Heart right ventricle (tissue), 16 donors: ENCODE measurements around the gene GALNTL6. TPM values are rescaled to one million over a fixed set of nuclear protein-coding genes. Genes with fewer than 3 reads are reported as not detected.

Source experiments
- ATAC-seq, 8 donors: fragments of 200-7000 bp; cut with Tn5 transposase; one replicate each; pipeline ENCODE4 v1.9.1; 2020; ENCODE audit warnings: mild to moderate bottlenecking in 8 of 8, moderate library complexity in 8 of 8, moderate number of reproducible peaks in 1 of 8
- DNase-seq, 2 donors: peaks; one replicate each; pipeline ENCODE4 v3.0.0-alpha.2; 2020
- H3K27ac ChIP-seq, 10 donors: fragments of 200-600 bp; sonication (generic) in 2 of 10; one replicate each; pipeline versions ENCODE4 v1.5.0 to v1.8.0; 2020 to 2022; ENCODE audit warnings: mild to moderate bottlenecking in 3 of 10
- H3K27me3 ChIP-seq, 7 donors: fragments of 200-600 bp; one replicate each; pipeline ENCODE4 v1.8.0; 2021 to 2022; ENCODE audit warnings: mild to moderate bottlenecking in 2 of 7
- H3K36me3 ChIP-seq, 9 donors: fragments of 200-600 bp; sonication (generic) in 1 of 9; one replicate each; pipeline versions ENCODE4 v1.5.0 to v1.8.0; 2020 to 2022; ENCODE audit warnings: mild to moderate bottlenecking in 2 of 9
- H3K4me1 ChIP-seq, 9 donors: fragments of 200-600 bp; sonication (generic) in 1 of 9; one replicate each; pipeline versions ENCODE4 v1.5.0 to v1.8.0; 2020 to 2022; ENCODE audit warnings: mild to moderate bottlenecking in 4 of 9
- H3K4me3 ChIP-seq, 10 donors: fragments of 200-600 bp; sonication (generic) in 2 of 10; one replicate each; pipeline versions ENCODE4 v1.5.0 to v1.8.0; 2020 to 2022; ENCODE audit warnings: mild to moderate bottlenecking in 7 of 10, moderate library complexity in 2 of 10
- H3K9me3 ChIP-seq, 11 donors: fragments of 200-600 bp in 10 of 11; sonication (generic) in 2 of 11; one replicate each; pipeline versions ENCODE4 v1.5.0 to v1.8.0; 2013 to 2022; ENCODE audit warnings: mild to moderate bottlenecking in 2 of 11, control low read depth in 1 of 11, moderate library complexity in 1 of 11
- WGBS, 2 donors: extraction: QIAGEN DNeasy Blood & Tissue Kit; methylation state at CpG; one replicate each; pipeline ENCODE4 v1.1.7; 2013; ENCODE audit warnings: inconsistent platforms in 1 of 2; 5-methylcytosine and 5-hydroxymethylcytosine counted together
- intact Hi-C, 10 donors: fragments of 100-400 bp; cut with DNase I; formaldehyde crosslinking; loops; one replicate each; pipeline versions ENCODE4 v1.11.1 to v1.14.2; 2022
- polyA plus RNA-seq, 2 donors: library from polyadenylated mRNA; stranded (reverse); fragments of 200-250 nt; gene quantifications; one replicate each; pipeline ENCODE4 v1.2.3, GENCODE V29; 2013
- total RNA-seq, 10 donors: library from RNA; stranded (reverse); fragmentation: NEBNext Ultra II Directional in 3 of 10; extraction: Animal tissue kit (Norgen Biotek cat#: 25700) in 3 of 10; gene quantifications; one replicate each; pipeline versions ENCODE4 v1.2.1 to v1.2.4, GENCODE V29; 2021 to 2023
- TF ChIP-seq, protein P1 (sequence below), 9 donors: fragments of 200-600 bp; sonication (generic) in 2 of 9; IDR thresholded peaks; one replicate each; pipeline versions ENCODE4 v1.5.0 to v1.8.0; 2021 to 2022; ENCODE audit warnings: antibody characterized with exemption in 9 of 9, mild to moderate bottlenecking in 5 of 9, moderate library complexity in 1 of 9
- donor health status: Arrhythmogenic right ventricular cardiomyopathy.
- donor health status: ischemic (EF 13 %, LVEDD 7.1; RV severe dilation, severe dysfunction).
- donor health status: healthy with polysubstance abuse.
- donor health status: DM: no; HTN: yes; CAD: no.
- donor health status: DM: no; HTN: no; CAD: no.
- donor health status: ischemic (EF 25% LVEDD 6.9; RV normal size, moderate dysfunction).
- donor health status: ischemic (EF 25% LVEDD 5.7; RV mildly dilated, moderate dysfunction).
- donor health status: healthy.
- donor health status: DM: yes; HTN: yes; CAD: no.
- donor health status: Ischemic cardiomyopathy.
- donor health status: ischemic (EF 35%, LVEDD 5.7; RV mildly dilated, moderate dysfunction).
- donor health status: nonischemic (EF 11% LVEDD 7.7; RV severe dilation, severe dysfunction).
- donor health status: DM: yes; HTN: yes; CAD: no.
- donor health status: PGD.
- donor health status: ischemic (EF 29% LVEDD 5.4; RV normal size, mild dysfunction).
- donor health status: nonischemic (EF 23%, LVEDD 6.1; RV moderate dilation, normal function).

The GALNTL6 gene
- total and polyA plus RNA-seq, 12 donors: 0.14 to 2.6 (median 0.49) TPM; not detected in 6

DNA sequence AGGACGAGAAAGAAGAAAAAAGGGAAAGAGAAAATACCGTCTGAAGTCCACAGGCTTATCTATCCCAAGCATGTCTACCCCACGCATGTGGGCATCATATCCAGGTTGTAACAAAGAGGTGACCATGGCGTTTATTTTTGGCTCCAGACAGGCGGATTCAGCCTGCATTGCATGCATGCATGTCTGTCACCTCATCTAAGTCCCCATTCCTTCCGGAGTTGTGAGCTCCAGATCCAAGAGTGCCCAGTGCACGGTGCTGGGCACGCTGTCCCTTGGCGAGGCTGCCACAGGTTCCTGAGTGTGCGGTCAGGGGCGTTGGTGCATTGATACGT lies 905 bp upstream of the GALNTL6 start:
- Histone ChIP-seq H3K27me3 (peaks cover 0 to 46% (median 38%) of the 10 kb centered on the region in 7 donors), H3K36me3 (no peaks in the 10 kb centered on the region), H3K4me1 (peaks cover 0 to 15% (median 4%) of the 10 kb centered on the region in 9 donors), H3K4me3 (peak overlapping the region in 8 of 10 donors; percentile 28 to 44 (median 42)), H3K27ac (no peak overlapping the region), H3K9me3 (no peaks in the 10 kb centered on the region)
- ATAC-seq: peak in 1 of 8 donors; percentile 30
- intact Hi-C loops: no loop called here
- TF ChIP-seq, protein P1, sequence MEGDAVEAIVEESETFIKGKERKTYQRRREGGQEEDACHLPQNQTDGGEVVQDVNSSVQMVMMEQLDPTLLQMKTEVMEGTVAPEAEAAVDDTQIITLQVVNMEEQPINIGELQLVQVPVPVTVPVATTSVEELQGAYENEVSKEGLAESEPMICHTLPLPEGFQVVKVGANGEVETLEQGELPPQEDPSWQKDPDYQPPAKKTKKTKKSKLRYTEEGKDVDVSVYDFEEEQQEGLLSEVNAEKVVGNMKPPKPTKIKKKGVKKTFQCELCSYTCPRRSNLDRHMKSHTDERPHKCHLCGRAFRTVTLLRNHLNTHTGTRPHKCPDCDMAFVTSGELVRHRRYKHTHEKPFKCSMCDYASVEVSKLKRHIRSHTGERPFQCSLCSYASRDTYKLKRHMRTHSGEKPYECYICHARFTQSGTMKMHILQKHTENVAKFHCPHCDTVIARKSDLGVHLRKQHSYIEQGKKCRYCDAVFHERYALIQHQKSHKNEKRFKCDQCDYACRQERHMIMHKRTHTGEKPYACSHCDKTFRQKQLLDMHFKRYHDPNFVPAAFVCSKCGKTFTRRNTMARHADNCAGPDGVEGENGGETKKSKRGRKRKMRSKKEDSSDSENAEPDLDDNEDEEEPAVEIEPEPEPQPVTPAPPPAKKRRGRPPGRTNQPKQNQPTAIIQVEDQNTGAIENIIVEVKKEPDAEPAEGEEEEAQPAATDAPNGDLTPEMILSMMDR (IDR thresholded peaks at IDR 0.05): no peak
- DNase-seq: no peak
- 0 to 2% methylated on average over 12 of the region's 12 CpGs for WGBS, 2 donors

DNA sequence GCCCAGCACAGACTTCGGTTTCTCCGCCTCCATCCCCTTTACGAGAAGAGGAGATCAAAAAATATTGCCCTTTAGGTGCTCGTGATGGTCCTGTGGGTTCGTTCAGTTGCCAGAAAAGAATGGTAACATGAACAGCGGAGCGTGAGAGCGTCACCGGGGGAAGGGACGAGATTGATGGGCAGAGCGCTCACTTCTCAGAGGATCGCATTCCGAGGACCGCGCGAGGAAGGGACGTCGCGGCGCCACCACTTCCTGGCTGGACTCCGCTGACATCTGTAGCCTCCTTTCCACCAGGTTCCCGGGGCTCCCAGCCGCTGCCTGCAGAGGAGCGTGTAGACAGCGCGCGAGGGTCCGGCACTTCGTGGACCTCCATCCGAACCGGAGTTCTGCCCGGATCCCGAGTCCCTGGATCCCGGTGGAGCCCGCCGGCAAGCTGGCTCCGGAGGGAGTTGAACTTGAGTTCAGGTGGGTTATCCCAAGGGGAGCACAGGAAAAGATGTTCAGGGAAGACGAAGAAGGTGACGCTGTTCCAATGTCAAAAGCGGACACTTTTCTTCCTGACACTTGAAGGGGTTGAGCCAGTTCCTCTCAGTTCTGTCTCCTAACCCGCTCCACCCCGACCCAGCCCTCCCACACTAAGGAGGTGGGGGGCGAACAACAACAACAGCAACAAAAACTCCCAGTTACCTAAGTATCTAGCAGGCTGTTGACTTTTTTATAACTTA lies 484 bp downstream of the GALNTL6 start:
- H3K9me3 ChIP-seq: no peaks in the 10 kb centered on the region
- no peak overlapping the region for H3K27ac ChIP-seq
- TF ChIP-seq, protein P1 (IDR thresholded peaks at IDR 0.05): no peak
- no peaks in the 10 kb centered on the region for H3K36me3 ChIP-seq
- intact Hi-C loops: no loop called here
- peak overlapping the region in 8 of 10 donors; percentile 28 to 44 (median 42) for H3K4me3 ChIP-seq
- DNase-seq (peak in 1 of 2 donors; percentile 9), ATAC-seq (peak in 1 of 8 donors; percentile 13)
- peaks cover 0 to 15% (median 4%) of the 10 kb centered on the region in 9 donors for H3K4me1 ChIP-seq
- WGBS, 2 donors: 2% methylated on average over 43 of the region's 43 CpGs
- H3K27me3 ChIP-seq: peaks cover 0 to 46% (median 38%) of the 10 kb centered on the region in 7 donors

DNA sequence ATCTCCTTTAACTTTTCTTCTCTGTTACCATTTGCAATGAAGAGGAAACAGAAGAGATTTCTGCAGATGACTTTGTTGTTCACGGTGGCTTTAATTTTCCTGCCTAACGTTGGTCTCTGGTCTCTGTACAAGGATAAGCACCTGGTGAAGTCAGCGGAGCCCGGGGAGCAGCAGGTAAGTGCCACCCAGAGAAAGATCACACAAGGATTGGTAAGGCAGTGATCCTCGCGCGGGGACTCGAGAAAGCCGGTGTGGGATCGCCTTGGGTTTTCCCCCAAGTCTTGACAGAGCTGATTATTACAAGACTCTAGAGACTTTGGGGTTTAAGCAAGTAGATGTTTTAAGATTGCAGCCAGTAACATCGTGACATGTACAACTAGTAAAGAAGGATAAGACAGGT lies 1.3 kb downstream of the GALNTL6 start:
- H3K9me3 ChIP-seq: no peaks in the 10 kb centered on the region
- H3K27ac ChIP-seq: no peak overlapping the region
- no peaks in the 10 kb centered on the region for H3K36me3 ChIP-seq
- peaks cover 0 to 46% (median 38%) of the 10 kb centered on the region in 7 donors for H3K27me3 ChIP-seq
- peaks cover 0 to 15% (median 4%) of the 10 kb centered on the region in 9 donors for H3K4me1 ChIP-seq
- no peak for DNase-seq
- intact Hi-C loops: no loop called here
- TF ChIP-seq, protein P1 (IDR thresholded peaks at IDR 0.05): no peak
- no peak for ATAC-seq
- 37 to 45% methylated on average over 11 of the region's 11 CpGs for WGBS, 2 donors
- H3K4me3 ChIP-seq: no peak overlapping the region

DNA sequence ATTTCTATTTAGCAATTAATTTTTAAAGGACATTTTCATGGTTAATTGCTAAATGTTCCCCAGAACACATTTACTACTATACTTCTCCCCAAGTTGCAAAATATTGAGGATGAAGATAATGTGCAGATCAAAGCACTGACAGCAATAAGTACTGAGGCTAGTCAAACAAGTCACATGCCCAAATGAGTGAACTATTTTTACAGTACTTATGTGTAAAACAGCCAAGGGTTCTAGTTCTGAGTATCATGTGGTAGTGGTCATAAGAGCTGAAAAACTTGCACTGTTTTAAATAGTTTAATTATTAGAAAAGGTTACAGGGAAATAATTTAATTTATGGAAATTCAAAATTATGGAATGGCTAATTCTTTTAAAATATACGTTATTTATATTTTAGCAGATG lies 3.8 kb downstream of the GALNTL6 start:
- Histone ChIP-seq H3K9me3 (no peaks in the 10 kb centered on the region), H3K4me3 (no peak overlapping the region), H3K27me3 (peaks cover 0 to 37% (median 29%) of the 10 kb centered on the region in 7 donors), H3K36me3 (no peaks in the 10 kb centered on the region), H3K4me1 (peaks cover 0 to 15% (median 4%) of the 10 kb centered on the region in 9 donors), H3K27ac (no peak overlapping the region)
- intact Hi-C loops: no loop called here
- no peak for ATAC-seq
- no peak for DNase-seq
- WGBS, 2 donors: 71 to 72% methylated on average over 1 of the region's 1 CpG
- TF ChIP-seq, protein P1 (IDR thresholded peaks at IDR 0.05): no peak
